Thyroid gland (tissue), 4 donors: ENCODE results near the gene BAHCC1.

Experiments
- CTCF ChIP-seq, 6 experiments: fragments of 200-600 bp in 3 of 6; fragments of 450-650 bp in 3 of 6; sonication (generic) in 3 of 6; IDR thresholded peaks; one replicate each; pipeline ENCODE4 v1.5.1; 2016 to 2019; ENCODE audit warnings: antibody characterized with exemption in 6 of 6, mild to moderate bottlenecking in 2 of 6, inconsistent platforms in 1 of 6, moderate library complexity in 1 of 6
- POLR2A ChIP-seq, 2 donors: fragments of 450-650 bp; IDR thresholded peaks; one replicate each; pipeline ENCODE4 v1.6.1; 2017; ENCODE audit warnings: antibody characterized with exemption in 2 of 2, mild to moderate bottlenecking in 2 of 2, moderate library complexity in 1 of 2

GRCh38 chr17:81513753-81514488, 118.7 kb downstream of the BAHCC1 start:
- TF ChIP-seq CTCF (IDR thresholded peaks at IDR 0.05) (no peak), POLR2A (IDR thresholded peaks at IDR 0.05) (peak in 1 of 2 donors; percentile 69)
